ENCODE measurements around the gene FGF18.

FGF18 gene

GRCh38 chr5:171470420-171470819 is 51.0 kb downstream of the FGF18 start:
- DNase-seq (ENCODE audit: low read depth in 2 of 2): no peak
- H3K4me3 ChIP-seq (replicated peaks in 1 of 2; ENCODE audit: low read depth in 2 of 2, low read length in 2 of 2): no peak overlapping the region
- no peak for TF ChIP-seq CTCF (IDR thresholded peaks at IDR 0.05; ENCODE audit: low read depth, low read length)

- DNase-seq (ENCODE audit: low read depth in 2 of 2): no peak
- no peak overlapping the region for H3K4me3 ChIP-seq (replicated peaks in 1 of 2; ENCODE audit: low read depth in 2 of 2, low read length in 2 of 2)
- TF ChIP-seq CTCF (IDR thresholded peaks at IDR 0.05; ENCODE audit: low read depth, low read length): no peak
These were observed 54.9 kb downstream of the FGF18 start for GRCh38 chr5:171474230-171474813.

DNA sequence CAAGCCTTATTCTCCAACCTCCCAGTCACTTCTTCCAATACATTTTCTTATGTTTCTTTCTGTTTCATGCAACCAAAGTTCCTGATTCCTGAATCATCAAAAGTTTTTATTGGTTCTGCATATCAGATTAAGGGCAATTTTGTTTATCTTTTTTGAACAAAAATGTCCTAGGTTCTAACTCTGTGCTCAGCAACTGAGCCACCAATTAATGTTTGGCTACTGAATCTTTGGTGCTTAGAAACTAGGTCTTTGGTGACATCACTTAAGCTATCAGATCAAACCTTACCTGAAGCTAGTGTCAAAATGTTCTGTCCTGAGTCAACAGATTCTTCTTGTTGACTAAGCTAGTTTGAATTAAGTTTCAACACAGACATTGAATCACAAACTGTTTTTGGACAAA is 56.1 kb downstream of the FGF18 start:
- no peak overlapping the region for H3K4me3 ChIP-seq (replicated peaks in 1 of 2; ENCODE audit: low read depth in 2 of 2, low read length in 2 of 2)
- no peak for DNase-seq (ENCODE audit: low read depth in 2 of 2)
- TF ChIP-seq CTCF (IDR thresholded peaks at IDR 0.05; ENCODE audit: low read depth, low read length): no peak

DNA sequence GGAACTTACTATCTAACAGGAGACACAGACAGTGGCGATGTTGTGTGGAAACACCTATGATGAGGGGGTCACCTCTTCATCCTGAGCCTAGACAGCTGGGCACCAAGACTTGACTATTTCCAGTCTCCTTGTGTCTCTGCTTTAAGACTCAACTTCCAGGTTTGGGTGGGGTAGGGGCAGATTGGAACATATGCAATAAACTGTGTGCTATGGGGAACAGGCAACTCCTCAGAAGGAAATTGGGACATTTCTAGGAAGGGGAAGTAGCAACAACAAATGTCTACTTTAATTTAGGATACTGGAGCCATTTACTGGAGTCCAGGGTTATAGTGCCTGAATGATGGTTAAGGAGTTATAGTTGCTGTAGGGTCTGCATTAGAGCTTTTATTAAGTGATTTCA is 57.3 kb downstream of the FGF18 start:
- TF ChIP-seq CTCF (IDR thresholded peaks at IDR 0.05; ENCODE audit: low read depth, low read length): no peak
- no peak for DNase-seq (ENCODE audit: low read depth in 2 of 2)
- no peak overlapping the region for H3K4me3 ChIP-seq (replicated peaks in 1 of 2; ENCODE audit: low read depth in 2 of 2, low read length in 2 of 2)

GRCh38 chr5:171477101-171477500 is 57.7 kb downstream of the FGF18 start:
- DNase-seq (ENCODE audit: low read depth in 2 of 2): peak in 1 of 2 donors; percentile 18

DNA sequence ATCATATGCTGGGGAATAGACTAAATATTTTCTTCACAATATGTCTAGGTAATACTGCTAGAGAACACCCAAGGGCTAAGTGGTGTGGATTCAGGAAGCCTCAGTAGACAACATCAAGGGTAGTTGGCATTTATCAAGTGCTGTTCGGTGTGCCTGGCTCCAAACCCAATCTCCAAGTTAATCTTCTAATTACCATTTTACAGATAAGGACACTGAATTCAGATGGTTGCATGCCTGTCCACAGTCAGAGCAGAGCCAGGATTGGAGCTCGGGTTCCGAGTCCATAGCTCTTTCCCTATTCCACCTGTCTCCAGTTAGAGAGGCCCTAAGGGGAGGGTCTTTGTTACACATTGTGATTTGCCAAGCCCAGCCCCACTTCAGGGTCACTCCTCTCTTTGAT is 58.2 kb downstream of the FGF18 start:
- no peak for DNase-seq (ENCODE audit: low read depth in 2 of 2)
- TF ChIP-seq CTCF (IDR thresholded peaks at IDR 0.05; ENCODE audit: low read depth, low read length): no peak
- H3K4me3 ChIP-seq (replicated peaks in 1 of 2; ENCODE audit: low read depth in 2 of 2, low read length in 2 of 2): no peak overlapping the region

More at GRCh38 chr5:171477101-171477500, 57.7 kb downstream of the FGF18 start:
- no peak for TF ChIP-seq CTCF (IDR thresholded peaks at IDR 0.05; ENCODE audit: low read depth, low read length)
- no peak overlapping the region for H3K4me3 ChIP-seq (replicated peaks in 1 of 2; ENCODE audit: low read depth in 2 of 2, low read length in 2 of 2)

Data from cardiac fibroblast (primary cell).